Activated naive CD8-positive, alpha-beta T cell (primary cell): ENCODE results near the gene MAP2K7.
"Not testable (repeated sequence)": the region's sequence is repeated elsewhere in the genome, so short reads cannot be mapped to it uniquely, and the experiment has no call there.

Experiments
- H3K27ac Mint-ChIP-seq: one replicate; pipeline ENCODE4 v1.8.0; 2021; ENCODE audit warnings: mixed read lengths
- H3K27me3 Mint-ChIP-seq: one replicate; pipeline ENCODE4 v1.8.0; 2021; ENCODE audit warnings: mixed read lengths
- H3K36me3 Mint-ChIP-seq: one replicate; pipeline ENCODE4 v1.8.0; 2021; ENCODE audit warnings: mixed read lengths
- H3K4me1 Mint-ChIP-seq: one replicate; pipeline ENCODE4 v1.8.0; 2021; ENCODE audit warnings: low read depth, mixed read lengths
- H3K4me3 Mint-ChIP-seq: one replicate; pipeline ENCODE4 v1.8.0; 2021; ENCODE audit warnings: mild to moderate bottlenecking, mixed read lengths
- H3K9me3 Mint-ChIP-seq: one replicate; pipeline ENCODE4 v1.8.0; 2021; ENCODE audit warnings: low read depth, mixed read lengths

MAP2K7 gene

GRCh38 chr19:7915250-7916102, 11.8 kb downstream of the MAP2K7 start:
- Mint-ChIP-seq H3K4me3 (peak overlapping the region; percentile 76), H3K9me3 (no peaks in the 10 kb centered on the region), H3K27ac (no peak overlapping the region), H3K36me3 (no peaks in the 10 kb centered on the region), H3K27me3 (peaks cover 9% of the 10 kb centered on the region), H3K4me1 (peaks cover 21% of the 10 kb centered on the region)

- no peaks in the 10 kb centered on the region for H3K9me3 Mint-ChIP-seq
- H3K4me1 Mint-ChIP-seq: peaks cover 25% of the 10 kb centered on the region
- peak overlapping the region; percentile 76 for H3K4me3 Mint-ChIP-seq
- peaks cover 9% of the 10 kb centered on the region for H3K27me3 Mint-ChIP-seq
- no peaks in the 10 kb centered on the region for H3K36me3 Mint-ChIP-seq
- H3K27ac Mint-ChIP-seq: no peak overlapping the region
These were observed 12.7 kb downstream of the MAP2K7 start for GRCh38 chr19:7916103-7916954.

- Mint-ChIP-seq H3K27ac (no peak overlapping the region), H3K4me3 (peak overlapping the region; percentile 75), H3K36me3 (no peaks in the 10 kb centered on the region), H3K27me3 (peaks cover 9% of the 10 kb centered on the region), H3K9me3 (no peaks in the 10 kb centered on the region), H3K4me1 (peaks cover 25% of the 10 kb centered on the region)
These were observed 13.2 kb downstream of the MAP2K7 start for GRCh38 chr19:7916955-7917266.

GRCh38 chr19:7917267-7918061, 13.8 kb downstream of the MAP2K7 start:
- Mint-ChIP-seq H3K9me3 (no peaks in the 10 kb centered on the region), H3K36me3 (no peaks in the 10 kb centered on the region), H3K27ac (no peak overlapping the region), H3K27me3 (peaks cover 9% of the 10 kb centered on the region), H3K4me3 (peak overlapping the region; percentile 75), H3K4me1 (peaks cover 28% of the 10 kb centered on the region)

- peak overlapping the region; percentile 32 for H3K4me3 Mint-ChIP-seq
- not testable (repeated sequence) for H3K36me3 Mint-ChIP-seq, H3K27me3 Mint-ChIP-seq, H3K9me3 Mint-ChIP-seq, H3K27ac Mint-ChIP-seq
- peaks cover 28% of the 10 kb centered on the region for H3K4me1 Mint-ChIP-seq
These were observed 14.5 kb downstream of the MAP2K7 start for GRCh38 chr19:7918062-7918614.

- no peaks in the 10 kb centered on the region for H3K9me3 Mint-ChIP-seq
- no peak overlapping the region for H3K27ac Mint-ChIP-seq
- H3K4me1 Mint-ChIP-seq: peaks cover 28% of the 10 kb centered on the region
- H3K4me3 Mint-ChIP-seq: peak overlapping the region; percentile 89
- H3K36me3 Mint-ChIP-seq: no peaks in the 10 kb centered on the region
- peaks cover 9% of the 10 kb centered on the region for H3K27me3 Mint-ChIP-seq
These were observed 15.1 kb downstream of the MAP2K7 start for GRCh38 chr19:7918615-7919421.

GRCh38 chr19:7919610-7920518, 16.2 kb downstream of the MAP2K7 start, which contains the start of gene SNAPC2:
Gene SNAPC2 (plus strand): TSS chr19:7920338. CDS start chr19:7920367, 29 bp downstream.
- H3K4me3 Mint-ChIP-seq: peak within 1 kb of the TSS; percentile 89
- peaks cover 30% of the 10 kb centered on the region for H3K4me1 Mint-ChIP-seq
- H3K27ac Mint-ChIP-seq: peak within 1 kb of the TSS; percentile 87
- H3K27me3 Mint-ChIP-seq: peaks cover 9% of the 10 kb centered on the region
- H3K9me3 Mint-ChIP-seq: no peaks in the 10 kb centered on the region
- no peaks in the 10 kb centered on the region for H3K36me3 Mint-ChIP-seq

- Mint-ChIP-seq H3K27me3 (peaks cover 5% of the 10 kb centered on the region), H3K4me3 (peak overlapping the region; percentile 89), H3K27ac (peak overlapping the region; percentile 87), H3K4me1 (peaks cover 26% of the 10 kb centered on the region), H3K36me3 (no peaks in the 10 kb centered on the region), H3K9me3 (no peaks in the 10 kb centered on the region)
These were observed 17.0 kb downstream of the MAP2K7 start for GRCh38 chr19:7920519-7921301.

- Mint-ChIP-seq H3K27me3 (peaks cover 5% of the 10 kb centered on the region), H3K27ac (no peak overlapping the region), H3K4me1 (peaks cover 29% of the 10 kb centered on the region), H3K4me3 (peak overlapping the region; percentile 89), H3K36me3 (no peaks in the 10 kb centered on the region), H3K9me3 (no peaks in the 10 kb centered on the region)
These were observed 17.8 kb downstream of the MAP2K7 start for GRCh38 chr19:7921302-7921966.

GRCh38 chr19:7921967-7922835, 18.5 kb downstream of the MAP2K7 start:
- Mint-ChIP-seq H3K27ac (no peak overlapping the region), H3K9me3 (no peaks in the 10 kb centered on the region)

GRCh38 chr19:7922836-7923195, 19.1 kb downstream of the MAP2K7 start:
- H3K27me3 Mint-ChIP-seq: peaks cover 3% of the 10 kb centered on the region
- H3K4me3 Mint-ChIP-seq: no peak overlapping the region
- no peaks in the 10 kb centered on the region for H3K9me3 Mint-ChIP-seq
- no peak overlapping the region for H3K27ac Mint-ChIP-seq
- H3K36me3 Mint-ChIP-seq: no peaks in the 10 kb centered on the region
- peaks cover 28% of the 10 kb centered on the region for H3K4me1 Mint-ChIP-seq

More at GRCh38 chr19:7921967-7922835, 18.5 kb downstream of the MAP2K7 start:
- Mint-ChIP-seq H3K4me3 (no peak overlapping the region), H3K4me1 (peaks cover 28% of the 10 kb centered on the region), H3K36me3 (no peaks in the 10 kb centered on the region), H3K27me3 (peaks cover 3% of the 10 kb centered on the region)
